Measurements from ENCODE around the gene BTBD18.

Gene BTBD18

DNA sequence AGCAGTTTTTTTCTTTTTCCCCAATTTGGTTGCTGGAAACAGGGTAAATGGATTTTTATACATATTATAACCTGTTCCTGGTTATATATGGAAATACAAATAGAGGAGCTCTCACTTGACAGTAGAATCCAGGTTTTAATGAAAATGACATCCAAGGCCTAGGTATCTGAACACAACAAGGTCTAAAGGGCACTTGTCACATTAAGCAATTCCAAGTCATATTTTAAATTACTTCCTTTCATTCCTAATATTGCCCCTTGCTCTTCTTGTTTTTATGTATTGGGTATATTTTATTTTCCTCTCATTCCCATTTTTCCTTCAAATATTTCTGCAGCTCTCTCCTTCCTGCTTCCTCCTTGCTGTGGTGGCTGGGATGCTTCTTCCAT lies 37.1 kb upstream of the BTBD18 start:
- peaks cover 12% of the 10 kb centered on the region for H3K4me1 ChIP-seq (ENCODE audit: low read depth, poor library complexity, severe bottlenecking)
- no peak overlapping the region for H3K4me2 ChIP-seq
- TF ChIP-seq, protein P1, sequence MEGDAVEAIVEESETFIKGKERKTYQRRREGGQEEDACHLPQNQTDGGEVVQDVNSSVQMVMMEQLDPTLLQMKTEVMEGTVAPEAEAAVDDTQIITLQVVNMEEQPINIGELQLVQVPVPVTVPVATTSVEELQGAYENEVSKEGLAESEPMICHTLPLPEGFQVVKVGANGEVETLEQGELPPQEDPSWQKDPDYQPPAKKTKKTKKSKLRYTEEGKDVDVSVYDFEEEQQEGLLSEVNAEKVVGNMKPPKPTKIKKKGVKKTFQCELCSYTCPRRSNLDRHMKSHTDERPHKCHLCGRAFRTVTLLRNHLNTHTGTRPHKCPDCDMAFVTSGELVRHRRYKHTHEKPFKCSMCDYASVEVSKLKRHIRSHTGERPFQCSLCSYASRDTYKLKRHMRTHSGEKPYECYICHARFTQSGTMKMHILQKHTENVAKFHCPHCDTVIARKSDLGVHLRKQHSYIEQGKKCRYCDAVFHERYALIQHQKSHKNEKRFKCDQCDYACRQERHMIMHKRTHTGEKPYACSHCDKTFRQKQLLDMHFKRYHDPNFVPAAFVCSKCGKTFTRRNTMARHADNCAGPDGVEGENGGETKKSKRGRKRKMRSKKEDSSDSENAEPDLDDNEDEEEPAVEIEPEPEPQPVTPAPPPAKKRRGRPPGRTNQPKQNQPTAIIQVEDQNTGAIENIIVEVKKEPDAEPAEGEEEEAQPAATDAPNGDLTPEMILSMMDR (conservative IDR thresholded peaks at IDR 0.05; ENCODE audit: low read depth, low read length): no peak

DNA sequence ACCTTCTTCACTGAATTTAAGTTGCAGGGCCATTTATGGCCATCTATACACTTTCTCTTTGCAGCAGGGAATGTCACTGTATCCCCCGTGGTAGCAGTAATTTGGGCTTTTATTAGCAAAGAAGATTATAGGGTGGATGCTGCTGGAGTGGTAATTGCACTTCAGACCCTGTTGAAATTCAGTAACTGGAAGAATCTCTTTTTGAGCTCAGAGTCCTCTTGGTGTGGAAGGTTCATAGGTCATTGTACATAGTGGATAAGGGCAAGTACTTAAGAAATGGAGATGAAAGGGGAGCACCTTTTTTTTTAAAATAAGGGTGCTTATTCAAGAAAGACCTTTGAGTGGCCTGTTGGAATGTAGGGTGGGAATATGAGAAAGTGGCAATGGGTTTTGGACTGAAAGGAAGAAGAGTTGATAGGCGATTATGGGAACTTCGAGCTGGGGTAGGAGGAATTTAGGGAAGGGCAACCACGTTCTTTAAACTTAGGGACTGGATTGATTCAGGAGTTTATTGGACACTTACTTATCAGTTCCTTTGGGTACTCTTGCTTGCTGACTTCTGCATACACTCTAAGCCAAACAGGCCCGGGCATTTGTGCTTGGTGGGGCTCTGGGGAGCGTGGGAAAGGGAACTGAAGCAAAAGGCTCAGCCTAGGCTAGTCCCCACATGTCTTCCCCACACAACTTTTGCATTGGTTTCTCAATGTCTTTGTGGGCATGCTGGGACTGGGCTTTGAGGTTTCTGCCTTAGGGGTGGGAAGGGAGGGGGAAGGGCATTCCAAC lies 36.5 kb upstream of the BTBD18 start:
- no peaks in the 10 kb centered on the region for H3K36me3 ChIP-seq (ENCODE audit: insufficient read depth)
- H3K4me2 ChIP-seq: no peak overlapping the region
- H3K79me2 ChIP-seq (ENCODE audit: insufficient read depth, low read depth): no peaks in the 10 kb centered on the region
- no peak overlapping the region for H2AFZ ChIP-seq (ENCODE audit: low read depth)
- peaks cover 7% of the 10 kb centered on the region for H3K4me1 ChIP-seq (ENCODE audit: low read depth, poor library complexity, severe bottlenecking)
- H3K4me3 ChIP-seq (IDR thresholded peaks at IDR 0.05; ENCODE audit: insufficient read depth, low read depth, low read length): no peak overlapping the region
- H3K27ac ChIP-seq: no peak overlapping the region
- TF ChIP-seq, protein P1 (conservative IDR thresholded peaks at IDR 0.05; ENCODE audit: low read depth, low read length): no peak
- H3K27me3 ChIP-seq (ENCODE audit: insufficient read depth, low read depth): no peaks in the 10 kb centered on the region
- H3K9ac ChIP-seq: no peak overlapping the region
- H4K20me1 ChIP-seq (ENCODE audit: insufficient read depth): no peaks in the 10 kb centered on the region

More for the DNA sequence above, 37.1 kb upstream of the BTBD18 start:
- Histone ChIP-seq H3K79me2 (ENCODE audit: insufficient read depth, low read depth) (no peaks in the 10 kb centered on the region), H3K36me3 (ENCODE audit: insufficient read depth) (no peaks in the 10 kb centered on the region), H4K20me1 (ENCODE audit: insufficient read depth) (no peaks in the 10 kb centered on the region), H3K9ac (no peak overlapping the region), H2AFZ (ENCODE audit: low read depth) (no peak overlapping the region), H3K27me3 (ENCODE audit: insufficient read depth, low read depth) (no peaks in the 10 kb centered on the region), H3K27ac (no peak overlapping the region), H3K4me3 (IDR thresholded peaks at IDR 0.05; ENCODE audit: insufficient read depth, low read depth, low read length) (no peak overlapping the region)

DNA sequence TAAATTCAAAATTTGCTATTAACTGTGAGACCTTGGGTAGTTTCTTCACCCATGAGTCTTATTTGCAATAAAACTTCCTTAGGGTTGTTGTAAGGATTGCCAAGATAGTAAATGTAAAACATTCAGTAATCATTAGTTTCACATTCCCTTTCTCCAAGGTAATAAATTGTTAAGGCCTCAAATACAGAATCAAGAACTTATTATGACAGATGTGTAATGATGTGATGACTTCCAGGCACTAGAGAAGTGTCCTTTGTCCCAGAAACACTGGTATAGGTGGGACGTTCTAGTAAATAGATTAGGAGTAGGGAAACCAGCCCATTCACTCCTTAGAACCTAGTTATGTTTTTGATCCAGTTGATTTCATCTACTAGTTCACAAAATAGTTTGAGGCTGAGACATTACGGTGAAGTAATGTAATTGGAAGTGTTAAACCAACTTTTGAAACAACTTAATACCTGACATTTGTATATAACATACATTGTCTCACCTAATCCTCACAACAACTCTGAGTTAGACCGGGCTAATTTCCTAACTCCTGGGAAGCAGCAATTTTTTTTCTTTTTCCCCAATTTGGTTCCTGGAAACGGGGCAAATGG lies 35.5 kb upstream of the BTBD18 start:
- Histone ChIP-seq H3K79me2 (ENCODE audit: insufficient read depth, low read depth) (no peaks in the 10 kb centered on the region), H3K4me2 (no peak overlapping the region), H4K20me1 (ENCODE audit: insufficient read depth) (no peaks in the 10 kb centered on the region), H3K9ac (no peak overlapping the region), H3K4me3 (IDR thresholded peaks at IDR 0.05; ENCODE audit: insufficient read depth, low read depth, low read length) (no peak overlapping the region), H2AFZ (ENCODE audit: low read depth) (no peak overlapping the region), H3K4me1 (ENCODE audit: low read depth, poor library complexity, severe bottlenecking) (no peaks in the 10 kb centered on the region), H3K27me3 (ENCODE audit: insufficient read depth, low read depth) (no peaks in the 10 kb centered on the region), H3K27ac (no peak overlapping the region), H3K36me3 (ENCODE audit: insufficient read depth) (no peaks in the 10 kb centered on the region)
- TF ChIP-seq, protein P1 (conservative IDR thresholded peaks at IDR 0.05; ENCODE audit: low read depth, low read length): no peak

DNA sequence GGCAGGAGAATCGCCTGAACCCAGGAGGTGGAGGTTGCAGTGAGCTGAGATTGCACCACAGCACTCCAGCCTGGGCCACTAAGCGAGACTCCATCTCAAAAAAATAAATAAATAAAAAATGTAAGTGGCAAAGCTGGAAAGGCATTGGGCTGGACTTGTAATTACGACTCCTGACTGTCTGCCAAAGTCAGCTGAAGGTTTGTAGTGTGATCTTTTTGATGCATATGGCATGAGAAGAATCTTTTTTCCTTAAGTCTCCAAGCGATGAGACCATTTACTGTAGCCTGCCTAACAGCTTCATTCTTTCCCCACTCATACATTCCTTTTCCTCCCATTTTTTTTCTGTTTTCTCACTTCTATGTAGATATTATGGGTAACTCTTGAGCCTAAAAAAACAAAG lies 34.8 kb upstream of the BTBD18 start:
- Histone ChIP-seq H2AFZ (ENCODE audit: low read depth) (no peak overlapping the region), H3K4me2 (no peak overlapping the region), H3K4me1 (ENCODE audit: low read depth, poor library complexity, severe bottlenecking) (no peaks in the 10 kb centered on the region), H3K27ac (no peak overlapping the region), H3K27me3 (ENCODE audit: insufficient read depth, low read depth) (no peaks in the 10 kb centered on the region), H3K36me3 (ENCODE audit: insufficient read depth) (no peaks in the 10 kb centered on the region), H3K9ac (no peak overlapping the region), H4K20me1 (ENCODE audit: insufficient read depth) (no peaks in the 10 kb centered on the region), H3K4me3 (IDR thresholded peaks at IDR 0.05; ENCODE audit: insufficient read depth, low read depth, low read length) (no peak overlapping the region), H3K79me2 (ENCODE audit: insufficient read depth, low read depth) (no peaks in the 10 kb centered on the region)
- TF ChIP-seq, protein P1 (conservative IDR thresholded peaks at IDR 0.05; ENCODE audit: low read depth, low read length): no peak
